Hepatocyte (in vitro differentiated cells): ENCODE data around the gene HOXC4. TPM values are rescaled to one million over a fixed set of nuclear protein-coding genes. Genes with fewer than 3 reads are reported as not detected.
A peak's percentile ranks its signal among the peaks of the same experiment; 100 is the strongest.

Experiments used
- DNase-seq: peaks from one replicate; pipeline ENCODE4 v3.0.0-alpha.2; 2016; ENCODE audit warnings: low spot score
- H2AFZ ChIP-seq: fragments of 200-600 bp; sonication (generic); 2 replicates; pipeline ENCODE4 v1.6.0; 2016; ENCODE audit warnings: antibody characterized with exemption, mild to moderate bottlenecking
- H3K27ac ChIP-seq: fragments of 200-600 bp; sonication (generic); 2 replicates; pipeline ENCODE4 v1.5.1; 2016; ENCODE audit warnings: mild to moderate bottlenecking
- H3K27me3 ChIP-seq: fragments of 200-600 bp; sonication (generic); 2 replicates; pipeline ENCODE4 v1.6.1; 2016
- H3K36me3 ChIP-seq: fragments of 200-600 bp; sonication (generic); replicated peaks from 2 replicates; pipeline ENCODE4 v1.5.1; 2016; ENCODE audit warnings: low read depth; ENCODE audit not compliant: insufficient read depth
- H3K4me1 ChIP-seq: fragments of 200-600 bp; sonication (generic); 2 replicates; pipeline ENCODE4 v1.5.1; 2016; ENCODE audit warnings: mild to moderate bottlenecking, moderate library complexity; ENCODE audit not compliant: insufficient read depth
- H3K4me2 ChIP-seq: fragments of 200-600 bp; sonication (generic); 2 replicates; pipeline ENCODE4 v1.6.0; 2016
- H3K4me3 ChIP-seq: fragments of 200-600 bp; sonication (generic); 2 replicates; pipeline ENCODE4 v1.5.1; 2016; ENCODE audit warnings: mild to moderate bottlenecking
- H3K79me2 ChIP-seq: fragments of 200-600 bp; sonication (generic); 2 replicates; pipeline ENCODE4 v1.6.0; 2017; ENCODE audit warnings: mild to moderate bottlenecking
- H3K9me2 ChIP-seq: fragments of 200-600 bp; sonication (generic); replicated peaks from 2 replicates; pipeline ENCODE4 v1.6.0; 2017; ENCODE audit warnings: mild to moderate bottlenecking; ENCODE audit not compliant: insufficient read depth
- H3K9me3 ChIP-seq: fragments of 200-600 bp; sonication (generic); 2 replicates; pipeline ENCODE4 v1.5.1; 2016; ENCODE audit warnings: low read depth, mild to moderate bottlenecking
- H4K20me1 ChIP-seq: fragments of 200-600 bp; sonication (generic); 2 replicates; pipeline ENCODE4 v1.6.0; 2016; ENCODE audit warnings: mild to moderate bottlenecking; ENCODE audit not compliant: insufficient read depth, poor library complexity, severe bottlenecking
- EZH2 ChIP-seq: fragments of 200-600 bp; sonication (generic); IDR thresholded peaks from 2 replicates; pipeline ENCODE4 v1.6.1; 2016; ENCODE audit warnings: antibody characterized with exemption, mild to moderate bottlenecking, borderline replicate concordance
- EZH2phosphoT487 ChIP-seq: fragments of 200-600 bp; sonication (generic); IDR thresholded peaks from one replicate; pipeline ENCODE4 v1.6.1; 2018; ENCODE audit warnings: antibody characterized with exemption, mild to moderate bottlenecking, low read depth, moderate library complexity; ENCODE audit not compliant: unreplicated experiment, severe bottlenecking
- WGBS: methylation state at CpG from one replicate; pipeline ENCODE4 v1.1.6; 2016; ENCODE audit warnings: low lambda C conversion rate; ENCODE audit errors: missing lambda C conversion rate; 5-methylcytosine and 5-hydroxymethylcytosine counted together
- polyA plus RNA-seq: library from polyadenylated mRNA; unstranded; fragments of >200 nt; fragmentation: Nextera tagmentation; extraction: Ambion mirVana; gene quantifications from 2 replicates; pipeline ENCODE4 v1.2.1, GENCODE V29; 2016
- total RNA-seq: library from RNA; depleted of rRNA; stranded (reverse); fragments of >200 nt; gene quantifications from 2 replicates; pipeline ENCODE4 v1.2.3, GENCODE V29; 2014
- TF ChIP-seq, protein P1 (sequence below): fragments of 200-600 bp; sonication (generic); IDR thresholded peaks from 2 replicates; pipeline ENCODE4 v1.5.1; 2016; ENCODE audit warnings: antibody characterized with exemption, mild to moderate bottlenecking; ENCODE audit not compliant: poor library complexity

HOXC4 gene
- total and polyA plus RNA-seq, 2 experiments from 2014 or later: 2.1 to 4.4 TPM

DNA sequence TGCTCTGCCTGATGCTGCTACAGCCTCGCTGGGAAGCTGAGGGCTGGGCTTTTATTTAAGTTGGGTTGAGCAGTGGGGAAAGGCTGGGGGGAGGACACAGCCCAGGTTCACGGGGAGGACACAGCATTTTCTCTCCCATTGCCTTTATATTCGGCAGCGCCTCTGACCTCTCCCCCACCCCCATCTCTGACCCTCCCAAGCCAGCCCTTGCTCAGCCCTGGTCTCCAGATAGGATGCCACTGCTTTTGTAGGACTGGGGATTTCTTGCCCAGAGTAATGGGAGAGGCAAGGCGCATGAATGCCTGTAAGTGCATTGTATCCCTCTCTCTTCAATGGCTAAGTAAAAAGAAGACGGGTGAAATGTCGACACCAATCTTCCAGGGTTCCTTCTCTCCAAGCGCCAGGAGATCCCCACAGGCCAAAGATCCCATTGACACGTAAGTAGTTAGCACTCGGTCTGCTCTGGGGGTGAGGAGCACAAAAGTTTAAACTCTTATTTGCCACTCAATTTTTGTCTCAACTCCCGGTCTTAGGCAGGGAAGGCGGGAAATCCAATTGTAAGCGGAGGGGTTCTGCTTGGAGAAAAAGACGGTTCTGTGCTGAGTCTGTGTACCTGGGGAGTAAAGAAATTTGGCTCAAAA lies 4.6 kb downstream of the HOXC4 start:
- Histone ChIP-seq H3K4me2 (no peak overlapping the region), H3K79me2 (no peaks in the 10 kb centered on the region), H3K9me2 (no peaks in the 10 kb centered on the region), H2AFZ (no peak overlapping the region), H3K27me3 (peaks cover 84% of the 10 kb centered on the region), H3K4me1 (peaks cover 16% of the 10 kb centered on the region), H3K9me3 (no peaks in the 10 kb centered on the region), H4K20me1 (no peaks in the 10 kb centered on the region), H3K36me3 (no peaks in the 10 kb centered on the region), H3K27ac (no peak overlapping the region), H3K4me3 (no peak overlapping the region)
- no peak for DNase-seq
- TF ChIP-seq EZH2phosphoT487 (no peak), EZH2 (no peak)
- TF ChIP-seq, protein P1, sequence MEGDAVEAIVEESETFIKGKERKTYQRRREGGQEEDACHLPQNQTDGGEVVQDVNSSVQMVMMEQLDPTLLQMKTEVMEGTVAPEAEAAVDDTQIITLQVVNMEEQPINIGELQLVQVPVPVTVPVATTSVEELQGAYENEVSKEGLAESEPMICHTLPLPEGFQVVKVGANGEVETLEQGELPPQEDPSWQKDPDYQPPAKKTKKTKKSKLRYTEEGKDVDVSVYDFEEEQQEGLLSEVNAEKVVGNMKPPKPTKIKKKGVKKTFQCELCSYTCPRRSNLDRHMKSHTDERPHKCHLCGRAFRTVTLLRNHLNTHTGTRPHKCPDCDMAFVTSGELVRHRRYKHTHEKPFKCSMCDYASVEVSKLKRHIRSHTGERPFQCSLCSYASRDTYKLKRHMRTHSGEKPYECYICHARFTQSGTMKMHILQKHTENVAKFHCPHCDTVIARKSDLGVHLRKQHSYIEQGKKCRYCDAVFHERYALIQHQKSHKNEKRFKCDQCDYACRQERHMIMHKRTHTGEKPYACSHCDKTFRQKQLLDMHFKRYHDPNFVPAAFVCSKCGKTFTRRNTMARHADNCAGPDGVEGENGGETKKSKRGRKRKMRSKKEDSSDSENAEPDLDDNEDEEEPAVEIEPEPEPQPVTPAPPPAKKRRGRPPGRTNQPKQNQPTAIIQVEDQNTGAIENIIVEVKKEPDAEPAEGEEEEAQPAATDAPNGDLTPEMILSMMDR: no peak
- 38% methylated on average over 14 of the region's 14 CpGs for WGBS

DNA sequence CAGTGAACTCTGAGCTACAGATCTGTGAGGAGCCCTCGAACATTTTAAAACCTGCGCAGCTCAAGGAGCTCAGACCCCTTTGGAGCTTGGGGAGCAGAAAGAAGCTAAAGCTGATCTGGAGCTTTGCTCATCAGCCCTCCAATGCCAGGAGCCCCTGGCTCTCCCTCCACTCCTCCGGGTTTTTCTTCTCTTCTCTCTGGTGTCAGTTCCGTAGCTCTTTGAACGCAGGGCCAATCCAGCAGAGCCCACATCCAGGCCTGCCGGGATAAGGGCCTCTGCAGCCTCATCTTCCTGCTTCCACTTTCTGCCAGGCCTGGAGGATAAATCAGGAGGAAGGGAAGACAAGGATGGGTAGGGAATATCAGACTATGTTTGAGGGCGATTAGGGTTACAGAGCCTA lies 6.0 kb downstream of the HOXC4 start:
- DNase-seq: no peak
- no peak overlapping the region for H3K27ac ChIP-seq
- no peak overlapping the region for H2AFZ ChIP-seq
- peak; percentile 13 for TF ChIP-seq EZH2
- TF ChIP-seq EZH2phosphoT487: no peak
- TF ChIP-seq, protein P1: no peak
- no peaks in the 10 kb centered on the region for H4K20me1 ChIP-seq
- no peak overlapping the region for H3K4me3 ChIP-seq
- H3K4me2 ChIP-seq: no peak overlapping the region
- H3K4me1 ChIP-seq: peaks cover 7% of the 10 kb centered on the region
- no peaks in the 10 kb centered on the region for H3K79me2 ChIP-seq
- no peaks in the 10 kb centered on the region for H3K9me2 ChIP-seq
- 61% methylated on average over 7 of the region's 7 CpGs for WGBS
- no peaks in the 10 kb centered on the region for H3K36me3 ChIP-seq
- H3K9me3 ChIP-seq: no peaks in the 10 kb centered on the region
- H3K27me3 ChIP-seq: peaks cover 73% of the 10 kb centered on the region

DNA sequence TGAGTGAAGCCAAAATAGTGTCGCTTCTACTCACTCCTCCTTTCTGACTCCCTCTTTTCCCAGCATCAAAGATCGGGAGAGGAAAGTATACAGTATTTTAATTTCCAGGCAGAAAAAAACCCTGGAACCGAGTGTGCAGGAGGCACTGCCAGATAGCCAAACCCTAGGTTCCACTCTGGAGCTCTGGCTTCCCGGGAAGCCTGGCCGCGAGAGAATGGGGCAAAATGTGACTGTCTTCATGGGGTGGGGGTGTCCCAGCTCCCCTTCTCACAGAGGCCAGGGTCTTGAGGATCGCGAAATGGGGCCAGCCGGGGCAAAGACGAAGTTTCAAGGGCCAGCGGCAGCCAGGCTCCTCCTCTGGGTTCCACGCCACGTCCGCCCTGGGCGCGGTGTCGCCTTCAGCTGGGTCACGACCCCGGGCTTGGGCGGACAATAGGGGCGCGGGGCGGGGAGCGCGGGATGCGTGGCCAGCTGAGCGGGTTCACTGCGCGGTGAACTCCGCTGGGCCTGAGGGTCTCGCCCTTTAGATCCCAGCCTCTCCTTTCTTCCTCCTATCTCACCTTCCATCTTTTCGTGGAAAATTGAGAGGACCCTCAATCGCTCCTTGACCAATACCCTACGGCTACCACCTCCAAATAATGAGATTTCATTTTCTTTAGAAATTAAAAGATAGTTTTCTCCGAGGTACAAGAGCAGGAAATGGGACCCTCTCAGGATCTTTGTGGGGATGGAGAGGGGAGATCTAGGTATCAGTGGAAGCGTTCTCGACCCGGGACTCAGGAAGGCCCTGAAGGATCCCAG lies 6.7 kb downstream of the HOXC4 start:
- peaks cover 6% of the 10 kb centered on the region for H3K4me1 ChIP-seq
- H3K27ac ChIP-seq: no peak overlapping the region
- H3K36me3 ChIP-seq: no peaks in the 10 kb centered on the region
- WGBS: 42% methylated on average over 32 of the region's 38 CpGs
- H3K9me2 ChIP-seq: no peaks in the 10 kb centered on the region
- H2AFZ ChIP-seq: no peak overlapping the region
- H3K4me2 ChIP-seq: no peak overlapping the region
- H3K27me3 ChIP-seq: peaks cover 72% of the 10 kb centered on the region
- TF ChIP-seq EZH2 (no peak), EZH2phosphoT487 (no peak)
- TF ChIP-seq, protein P1: no peak
- H3K9me3 ChIP-seq: no peaks in the 10 kb centered on the region
- DNase-seq: no peak
- H4K20me1 ChIP-seq: no peaks in the 10 kb centered on the region
- H3K79me2 ChIP-seq: no peaks in the 10 kb centered on the region
- H3K4me3 ChIP-seq: no peak overlapping the region
